ENCODE measurements around the gene IGSF11.

DNA sequence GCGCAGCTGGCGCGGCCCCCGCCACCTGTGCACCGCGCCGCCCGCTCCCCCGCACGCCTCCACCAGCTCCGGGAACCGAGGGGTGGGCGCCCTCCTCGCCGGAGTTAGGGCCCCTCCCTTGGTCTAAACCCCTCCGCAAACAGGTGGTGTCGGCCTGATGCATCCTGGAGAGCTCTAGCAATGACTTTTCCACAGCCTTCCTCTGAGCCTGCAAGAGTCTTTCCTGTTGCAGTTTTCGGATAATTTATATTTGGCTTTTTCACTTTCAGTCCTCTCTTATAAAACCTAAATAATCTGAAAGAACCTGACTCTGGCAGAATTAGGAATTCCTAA, 334 bp upstream of the IGSF11 start:
- TF ChIP-seq, protein P1, sequence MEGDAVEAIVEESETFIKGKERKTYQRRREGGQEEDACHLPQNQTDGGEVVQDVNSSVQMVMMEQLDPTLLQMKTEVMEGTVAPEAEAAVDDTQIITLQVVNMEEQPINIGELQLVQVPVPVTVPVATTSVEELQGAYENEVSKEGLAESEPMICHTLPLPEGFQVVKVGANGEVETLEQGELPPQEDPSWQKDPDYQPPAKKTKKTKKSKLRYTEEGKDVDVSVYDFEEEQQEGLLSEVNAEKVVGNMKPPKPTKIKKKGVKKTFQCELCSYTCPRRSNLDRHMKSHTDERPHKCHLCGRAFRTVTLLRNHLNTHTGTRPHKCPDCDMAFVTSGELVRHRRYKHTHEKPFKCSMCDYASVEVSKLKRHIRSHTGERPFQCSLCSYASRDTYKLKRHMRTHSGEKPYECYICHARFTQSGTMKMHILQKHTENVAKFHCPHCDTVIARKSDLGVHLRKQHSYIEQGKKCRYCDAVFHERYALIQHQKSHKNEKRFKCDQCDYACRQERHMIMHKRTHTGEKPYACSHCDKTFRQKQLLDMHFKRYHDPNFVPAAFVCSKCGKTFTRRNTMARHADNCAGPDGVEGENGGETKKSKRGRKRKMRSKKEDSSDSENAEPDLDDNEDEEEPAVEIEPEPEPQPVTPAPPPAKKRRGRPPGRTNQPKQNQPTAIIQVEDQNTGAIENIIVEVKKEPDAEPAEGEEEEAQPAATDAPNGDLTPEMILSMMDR (IDR thresholded peaks at IDR 0.05; ENCODE audit: insufficient read depth, low read depth, low read length): no peak
- no peak for TF ChIP-seq EZH2 (IDR thresholded peaks at IDR 0.05; ENCODE audit: insufficient read depth, low read length)
